Measurements from ENCODE around the gene ATP6V0A4.

DNA sequence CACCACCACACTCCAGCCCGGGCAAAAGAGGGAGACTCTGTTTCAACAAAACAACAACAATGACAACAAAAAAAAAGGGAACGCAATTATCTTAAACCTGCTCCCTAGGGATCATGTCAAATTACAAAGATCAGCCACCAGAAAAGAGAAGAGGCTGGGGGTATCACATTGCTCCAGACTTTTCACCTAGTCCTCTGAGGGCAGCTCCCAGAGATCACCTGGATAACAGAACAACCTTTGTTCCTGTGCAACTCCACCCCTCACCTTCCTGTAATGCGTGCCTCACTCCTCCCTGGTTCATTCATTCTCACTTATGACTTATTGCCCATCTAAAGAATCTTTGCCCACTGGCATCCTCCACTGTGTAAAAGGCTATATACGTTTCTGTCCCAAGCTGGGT lies 128.6 kb downstream of the ATP6V0A4 start:
- TF ChIP-seq, protein P1, sequence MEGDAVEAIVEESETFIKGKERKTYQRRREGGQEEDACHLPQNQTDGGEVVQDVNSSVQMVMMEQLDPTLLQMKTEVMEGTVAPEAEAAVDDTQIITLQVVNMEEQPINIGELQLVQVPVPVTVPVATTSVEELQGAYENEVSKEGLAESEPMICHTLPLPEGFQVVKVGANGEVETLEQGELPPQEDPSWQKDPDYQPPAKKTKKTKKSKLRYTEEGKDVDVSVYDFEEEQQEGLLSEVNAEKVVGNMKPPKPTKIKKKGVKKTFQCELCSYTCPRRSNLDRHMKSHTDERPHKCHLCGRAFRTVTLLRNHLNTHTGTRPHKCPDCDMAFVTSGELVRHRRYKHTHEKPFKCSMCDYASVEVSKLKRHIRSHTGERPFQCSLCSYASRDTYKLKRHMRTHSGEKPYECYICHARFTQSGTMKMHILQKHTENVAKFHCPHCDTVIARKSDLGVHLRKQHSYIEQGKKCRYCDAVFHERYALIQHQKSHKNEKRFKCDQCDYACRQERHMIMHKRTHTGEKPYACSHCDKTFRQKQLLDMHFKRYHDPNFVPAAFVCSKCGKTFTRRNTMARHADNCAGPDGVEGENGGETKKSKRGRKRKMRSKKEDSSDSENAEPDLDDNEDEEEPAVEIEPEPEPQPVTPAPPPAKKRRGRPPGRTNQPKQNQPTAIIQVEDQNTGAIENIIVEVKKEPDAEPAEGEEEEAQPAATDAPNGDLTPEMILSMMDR (IDR thresholded peaks at IDR 0.05; ENCODE audit: insufficient read depth, low read depth, low read length), result no peak
- TF ChIP-seq EZH2 (IDR thresholded peaks at IDR 0.05; ENCODE audit: insufficient read depth, low read length), result no peak

All from astrocyte (in vitro differentiated cells and primary cell).